ENCODE data around the gene TNFSF11. TPM values are rescaled to one million over a fixed set of nuclear protein-coding genes. Genes with fewer than 3 reads are reported as not detected.
A peak's percentile ranks its signal among the peaks of the same experiment; 100 is the strongest.

TNFSF11 gene
- total and polyA plus RNA-seq, 2 experiments from 2014 or later = 9.9 TPM

DNA sequence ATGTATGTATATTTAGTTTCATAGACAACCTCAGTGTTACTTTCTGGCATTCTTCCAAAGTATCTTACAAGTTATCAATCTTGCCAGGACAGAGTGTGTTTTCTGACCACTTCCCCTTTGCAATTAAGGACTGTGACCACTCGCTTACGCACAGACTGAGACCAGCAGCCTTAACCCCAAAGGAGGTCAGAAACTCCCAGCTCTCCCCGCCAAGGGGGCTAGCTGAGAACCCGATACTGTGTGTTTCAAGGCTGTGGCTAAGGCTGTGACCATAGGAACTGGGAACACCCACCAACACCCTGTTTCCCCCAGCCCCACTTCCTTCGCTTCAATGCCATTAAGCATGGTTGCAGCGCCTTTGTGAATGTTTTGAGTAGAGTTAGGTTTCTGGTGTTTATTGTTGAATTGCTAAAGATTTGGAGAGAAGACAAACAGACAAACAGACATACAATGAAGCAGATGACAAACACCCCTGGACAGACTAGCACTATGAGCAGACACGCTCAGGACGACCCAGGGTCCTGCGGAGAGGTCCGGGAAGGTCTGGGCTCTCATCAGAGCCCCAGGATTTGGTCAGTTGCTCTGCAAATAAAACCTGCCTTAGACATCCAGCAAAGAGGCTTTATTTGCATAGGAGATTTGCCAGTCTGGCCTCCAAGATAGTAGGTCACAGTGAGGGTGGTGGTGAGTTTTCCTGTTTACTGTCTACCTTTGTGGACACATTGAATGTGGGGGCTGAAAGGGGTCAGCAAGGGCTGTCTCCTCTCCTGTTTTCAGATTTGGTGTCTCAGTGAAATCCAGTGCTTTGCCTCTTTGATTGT is 25.0 kb upstream of the TNFSF11 start:
- H3K4me3 ChIP-seq = no peak overlapping the region
- H3K4me2 ChIP-seq = no peak overlapping the region
- no peaks in the 10 kb centered on the region for H3F3A ChIP-seq (replicated peaks; ENCODE audit: low read depth)
- Mint-ChIP-seq H3K36me3 (ENCODE audit: low read depth) (no peaks in the 10 kb centered on the region), H3K4me1 (peaks cover 10% of the 10 kb centered on the region; the same call in 2 of the 3 replicates), H3K9me3 (no peaks in the 10 kb centered on the region), H3K27ac (0 out of 2 replicates have a peak overlapping the region, but pooled peaks have one; percentile 21), H3K27me3 (ENCODE audit: insufficient read depth, low read depth, poor library complexity) (peaks cover 7% of the 10 kb centered on the region), H3K4me3 (no peak overlapping the region)
- peak overlapping the region; percentile 89 for H2AFZ ChIP-seq
- no peaks in the 10 kb centered on the region for H3K36me3 ChIP-seq (ENCODE audit: insufficient read depth)
- peak; percentile 55 for ATAC-seq
- no peak overlapping the region for H3K27ac ChIP-seq (ENCODE audit: low read depth)
- H3K4me1 ChIP-seq (ENCODE audit: insufficient read depth) = no peaks in the 10 kb centered on the region
- no peak for DNase-seq (ENCODE audit: low spot score)
- no peaks in the 10 kb centered on the region for H3K79me2 ChIP-seq (replicated peaks; ENCODE audit: insufficient read depth)
- no peaks in the 10 kb centered on the region for H4K20me1 ChIP-seq (replicated peaks; ENCODE audit: insufficient read depth)
- TF ChIP-seq STAT1 (IDR thresholded peaks at IDR 0.05; ENCODE audit: unreplicated experiment) (no peak), POLR2AphosphoS5 (IDR thresholded peaks at IDR 0.05; ENCODE audit: low read depth) (no peak), ZNF331 (CRISPR knock-in tag; IDR thresholded peaks at IDR 0.05; ENCODE audit: low read depth) (no peak)
- TF ChIP-seq, protein P1, sequence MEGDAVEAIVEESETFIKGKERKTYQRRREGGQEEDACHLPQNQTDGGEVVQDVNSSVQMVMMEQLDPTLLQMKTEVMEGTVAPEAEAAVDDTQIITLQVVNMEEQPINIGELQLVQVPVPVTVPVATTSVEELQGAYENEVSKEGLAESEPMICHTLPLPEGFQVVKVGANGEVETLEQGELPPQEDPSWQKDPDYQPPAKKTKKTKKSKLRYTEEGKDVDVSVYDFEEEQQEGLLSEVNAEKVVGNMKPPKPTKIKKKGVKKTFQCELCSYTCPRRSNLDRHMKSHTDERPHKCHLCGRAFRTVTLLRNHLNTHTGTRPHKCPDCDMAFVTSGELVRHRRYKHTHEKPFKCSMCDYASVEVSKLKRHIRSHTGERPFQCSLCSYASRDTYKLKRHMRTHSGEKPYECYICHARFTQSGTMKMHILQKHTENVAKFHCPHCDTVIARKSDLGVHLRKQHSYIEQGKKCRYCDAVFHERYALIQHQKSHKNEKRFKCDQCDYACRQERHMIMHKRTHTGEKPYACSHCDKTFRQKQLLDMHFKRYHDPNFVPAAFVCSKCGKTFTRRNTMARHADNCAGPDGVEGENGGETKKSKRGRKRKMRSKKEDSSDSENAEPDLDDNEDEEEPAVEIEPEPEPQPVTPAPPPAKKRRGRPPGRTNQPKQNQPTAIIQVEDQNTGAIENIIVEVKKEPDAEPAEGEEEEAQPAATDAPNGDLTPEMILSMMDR (conservative IDR thresholded peaks at IDR 0.05; ENCODE audit: low read depth in 2 of 2) = no peak
- TF ChIP-seq, protein P2, sequence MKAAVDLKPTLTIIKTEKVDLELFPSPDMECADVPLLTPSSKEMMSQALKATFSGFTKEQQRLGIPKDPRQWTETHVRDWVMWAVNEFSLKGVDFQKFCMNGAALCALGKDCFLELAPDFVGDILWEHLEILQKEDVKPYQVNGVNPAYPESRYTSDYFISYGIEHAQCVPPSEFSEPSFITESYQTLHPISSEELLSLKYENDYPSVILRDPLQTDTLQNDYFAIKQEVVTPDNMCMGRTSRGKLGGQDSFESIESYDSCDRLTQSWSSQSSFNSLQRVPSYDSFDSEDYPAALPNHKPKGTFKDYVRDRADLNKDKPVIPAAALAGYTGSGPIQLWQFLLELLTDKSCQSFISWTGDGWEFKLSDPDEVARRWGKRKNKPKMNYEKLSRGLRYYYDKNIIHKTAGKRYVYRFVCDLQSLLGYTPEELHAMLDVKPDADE (IDR thresholded peaks at IDR 0.05) = no peak
- H3K27me3 ChIP-seq (ENCODE audit: insufficient read depth) = no peaks in the 10 kb centered on the region
- H3K9me2 ChIP-seq (ENCODE audit: insufficient read depth) = peaks cover 23% of the 10 kb centered on the region; the same call in 1 of the 2 replicates

DNA sequence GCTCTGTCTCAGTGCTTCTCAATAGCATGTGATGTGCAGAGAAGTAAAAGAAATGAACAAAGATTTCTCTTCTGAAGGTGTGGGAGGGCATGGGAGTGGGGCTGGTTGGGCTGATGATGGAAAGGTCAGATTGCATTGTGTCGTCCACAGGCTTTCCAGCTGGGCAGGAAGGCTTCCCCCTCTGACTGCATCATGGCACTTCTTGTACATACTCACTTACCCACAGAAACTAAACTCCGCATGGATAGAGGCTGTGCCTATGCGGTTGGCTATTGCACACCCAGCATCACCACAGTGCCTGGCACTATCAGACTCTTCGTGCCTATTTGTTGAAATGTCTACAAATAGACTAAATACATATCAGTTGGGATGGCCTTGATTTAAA is 24.4 kb upstream of the TNFSF11 start:
- H3K4me1 ChIP-seq (ENCODE audit: insufficient read depth) = no peaks in the 10 kb centered on the region
- no peaks in the 10 kb centered on the region for H3K27me3 ChIP-seq (ENCODE audit: insufficient read depth)
- H4K20me1 ChIP-seq (replicated peaks; ENCODE audit: insufficient read depth) = no peaks in the 10 kb centered on the region
- no peak overlapping the region for H3K4me2 ChIP-seq
- no peak for TF ChIP-seq CREB1 (CRISPR knock-in tag; IDR thresholded peaks at IDR 0.05; ENCODE audit: low read depth)
- TF ChIP-seq, protein P2 (IDR thresholded peaks at IDR 0.05) = no peak
- TF ChIP-seq, protein P3, sequence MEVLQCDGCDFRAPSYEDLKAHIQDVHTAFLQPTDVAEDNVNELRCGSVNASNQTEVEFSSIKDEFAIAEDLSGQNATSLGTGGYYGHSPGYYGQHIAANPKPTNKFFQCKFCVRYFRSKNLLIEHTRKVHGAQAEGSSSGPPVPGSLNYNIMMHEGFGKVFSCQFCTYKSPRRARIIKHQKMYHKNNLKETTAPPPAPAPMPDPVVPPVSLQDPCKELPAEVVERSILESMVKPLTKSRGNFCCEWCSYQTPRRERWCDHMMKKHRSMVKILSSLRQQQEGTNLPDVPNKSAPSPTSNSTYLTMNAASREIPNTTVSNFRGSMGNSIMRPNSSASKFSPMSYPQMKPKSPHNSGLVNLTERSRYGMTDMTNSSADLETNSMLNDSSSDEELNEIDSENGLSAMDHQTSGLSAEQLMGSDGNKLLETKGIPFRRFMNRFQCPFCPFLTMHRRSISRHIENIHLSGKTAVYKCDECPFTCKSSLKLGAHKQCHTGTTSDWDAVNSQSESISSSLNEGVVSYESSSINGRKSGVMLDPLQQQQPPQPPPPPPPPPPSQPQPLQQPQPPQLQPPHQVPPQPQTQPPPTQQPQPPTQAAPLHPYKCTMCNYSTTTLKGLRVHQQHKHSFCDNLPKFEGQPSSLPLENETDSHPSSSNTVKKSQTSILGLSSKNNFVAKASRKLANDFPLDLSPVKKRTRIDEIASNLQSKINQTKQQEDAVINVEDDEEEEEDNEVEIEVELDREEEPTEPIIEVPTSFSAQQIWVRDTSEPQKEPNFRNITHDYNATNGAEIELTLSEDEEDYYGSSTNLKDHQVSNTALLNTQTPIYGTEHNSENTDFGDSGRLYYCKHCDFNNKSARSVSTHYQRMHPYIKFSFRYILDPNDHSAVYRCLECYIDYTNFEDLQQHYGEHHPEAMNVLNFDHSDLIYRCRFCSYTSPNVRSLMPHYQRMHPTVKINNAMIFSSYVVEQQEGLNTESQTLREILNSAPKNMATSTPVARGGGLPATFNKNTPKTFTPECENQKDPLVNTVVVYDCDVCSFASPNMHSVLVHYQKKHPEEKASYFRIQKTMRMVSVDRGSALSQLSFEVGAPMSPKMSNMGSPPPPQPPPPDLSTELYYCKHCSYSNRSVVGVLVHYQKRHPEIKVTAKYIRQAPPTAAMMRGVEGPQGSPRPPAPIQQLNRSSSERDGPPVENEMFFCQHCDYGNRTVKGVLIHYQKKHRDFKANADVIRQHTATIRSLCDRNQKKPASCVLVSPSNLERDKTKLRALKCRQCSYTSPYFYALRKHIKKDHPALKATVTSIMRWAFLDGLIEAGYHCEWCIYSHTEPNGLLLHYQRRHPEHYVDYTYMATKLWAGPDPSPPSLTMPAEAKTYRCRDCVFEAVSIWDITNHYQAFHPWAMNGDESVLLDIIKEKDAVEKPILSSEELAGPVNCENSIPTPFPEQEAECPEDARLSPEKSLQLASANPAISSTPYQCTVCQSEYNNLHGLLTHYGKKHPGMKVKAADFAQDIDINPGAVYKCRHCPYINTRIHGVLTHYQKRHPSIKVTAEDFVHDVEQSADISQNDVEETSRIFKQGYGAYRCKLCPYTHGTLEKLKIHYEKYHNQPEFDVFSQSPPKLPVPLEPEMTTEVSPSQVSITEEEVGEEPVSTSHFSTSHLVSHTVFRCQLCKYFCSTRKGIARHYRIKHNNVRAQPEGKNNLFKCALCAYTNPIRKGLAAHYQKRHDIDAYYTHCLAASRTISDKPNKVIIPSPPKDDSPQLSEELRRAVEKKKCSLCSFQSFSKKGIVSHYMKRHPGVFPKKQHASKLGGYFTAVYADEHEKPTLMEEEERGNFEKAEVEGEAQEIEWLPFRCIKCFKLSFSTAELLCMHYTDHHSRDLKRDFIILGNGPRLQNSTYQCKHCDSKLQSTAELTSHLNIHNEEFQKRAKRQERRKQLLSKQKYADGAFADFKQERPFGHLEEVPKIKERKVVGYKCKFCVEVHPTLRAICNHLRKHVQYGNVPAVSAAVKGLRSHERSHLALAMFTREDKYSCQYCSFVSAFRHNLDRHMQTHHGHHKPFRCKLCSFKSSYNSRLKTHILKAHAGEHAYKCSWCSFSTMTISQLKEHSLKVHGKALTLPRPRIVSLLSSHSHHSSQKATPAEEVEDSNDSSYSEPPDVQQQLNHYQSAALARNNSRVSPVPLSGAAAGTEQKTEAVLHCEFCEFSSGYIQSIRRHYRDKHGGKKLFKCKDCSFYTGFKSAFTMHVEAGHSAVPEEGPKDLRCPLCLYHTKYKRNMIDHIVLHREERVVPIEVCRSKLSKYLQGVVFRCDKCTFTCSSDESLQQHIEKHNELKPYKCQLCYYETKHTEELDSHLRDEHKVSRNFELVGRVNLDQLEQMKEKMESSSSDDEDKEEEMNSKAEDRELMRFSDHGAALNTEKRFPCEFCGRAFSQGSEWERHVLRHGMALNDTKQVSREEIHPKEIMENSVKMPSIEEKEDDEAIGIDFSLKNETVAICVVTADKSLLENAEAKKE (CRISPR knock-in tag; IDR thresholded peaks at IDR 0.05) = no peak
- no peak for TF ChIP-seq JUNB (IDR thresholded peaks at IDR 0.05; ENCODE audit: unreplicated experiment)
- peaks cover 7% of the 10 kb centered on the region for H3K27me3 Mint-ChIP-seq (ENCODE audit: insufficient read depth, low read depth, poor library complexity)
- H3K27ac ChIP-seq (ENCODE audit: low read depth) = no peak overlapping the region
- no peaks in the 10 kb centered on the region for H3F3A ChIP-seq (replicated peaks; ENCODE audit: low read depth)
- H3K4me3 ChIP-seq = no peak overlapping the region
- H2AFZ ChIP-seq = peak overlapping the region; percentile 89
- ATAC-seq = no peak
- DNase-seq (ENCODE audit: low spot score) = no peak
- H3K4me3 Mint-ChIP-seq = no peak overlapping the region
- H3K9me2 ChIP-seq (ENCODE audit: insufficient read depth) = peaks cover 23% of the 10 kb centered on the region; the same call in 1 of the 2 replicates
- H3K79me2 ChIP-seq (replicated peaks; ENCODE audit: insufficient read depth) = no peaks in the 10 kb centered on the region
- H3K9me3 Mint-ChIP-seq = no peaks in the 10 kb centered on the region
- no peaks in the 10 kb centered on the region for H3K36me3 Mint-ChIP-seq (ENCODE audit: low read depth)
- peaks cover 10% of the 10 kb centered on the region; the same call in 2 of the 3 replicates for H3K4me1 Mint-ChIP-seq
- no peaks in the 10 kb centered on the region for H3K36me3 ChIP-seq (ENCODE audit: insufficient read depth)
- H3K27ac Mint-ChIP-seq = peak overlapping the region; percentile 21; the same call in 1 of the 2 replicates
